IMR-90 (cell line): ENCODE data around the gene SLC6A13.

Experiments used
- CEBPB ChIP-seq: IDR thresholded peaks from 2 replicates; pipeline ENCODE4 v1.6.1; 2012; ENCODE audit warnings: low read depth, low read length, improper control_type of control experiment
- CHD1 ChIP-seq: IDR thresholded peaks from 2 replicates; pipeline ENCODE4 v1.6.1; 2012; ENCODE audit warnings: low read depth, low read length, improper control_type of control experiment
- MAZ ChIP-seq: IDR thresholded peaks from 2 replicates; pipeline ENCODE4 v1.6.1; 2012; ENCODE audit warnings: low read depth, mild to moderate bottlenecking, low read length, improper control_type of control experiment, moderate library complexity, borderline replicate concordance
- NFE2L2 ChIP-seq: fragments of 150-350 bp; IDR thresholded peaks from 2 replicates; pipeline ENCODE4 v1.6.1; 2016; ENCODE audit warnings: low read depth, mild to moderate bottlenecking, low read length
- POLR2A ChIP-seq: IDR thresholded peaks from 2 replicates; pipeline ENCODE4 v1.6.1; 2012; ENCODE audit warnings: mild to moderate bottlenecking, low read depth, low read length
- RAD21 ChIP-seq: IDR thresholded peaks from 2 replicates; pipeline ENCODE4 v1.6.1; 2012; ENCODE audit warnings: low read length, improper control_type of control experiment
- RCOR1 ChIP-seq: IDR thresholded peaks from 2 replicates; pipeline ENCODE4 v1.6.1; 2012; ENCODE audit warnings: mild to moderate bottlenecking, low read length, improper control_type of control experiment; ENCODE audit not compliant: insufficient replicate concordance
- RFX5 ChIP-seq: IDR thresholded peaks from 2 replicates; pipeline ENCODE4 v1.8.0; 2012; ENCODE audit warnings: low read depth, mild to moderate bottlenecking, low read length, moderate library complexity
- SMC3 ChIP-seq: fragments of 150-350 bp; IDR thresholded peaks from 2 replicates; pipeline ENCODE4 v1.6.1; 2016; ENCODE audit warnings: low read depth, mild to moderate bottlenecking, antibody characterized with exemption, low read length, moderate library complexity
- USF2 ChIP-seq: fragments of 150-350 bp; IDR thresholded peaks from 2 replicates; pipeline ENCODE4 v1.6.1; 2017; ENCODE audit warnings: mild to moderate bottlenecking, antibody characterized with exemption, low read length, low read depth
- TF ChIP-seq, protein P1 (sequence below): conservative IDR thresholded peaks from 2 replicates; pipeline ENCODE4 v1.5.1; 2012; ENCODE audit warnings: mild to moderate bottlenecking, low read depth, low read length, improper control_type of control experiment

DNA sequence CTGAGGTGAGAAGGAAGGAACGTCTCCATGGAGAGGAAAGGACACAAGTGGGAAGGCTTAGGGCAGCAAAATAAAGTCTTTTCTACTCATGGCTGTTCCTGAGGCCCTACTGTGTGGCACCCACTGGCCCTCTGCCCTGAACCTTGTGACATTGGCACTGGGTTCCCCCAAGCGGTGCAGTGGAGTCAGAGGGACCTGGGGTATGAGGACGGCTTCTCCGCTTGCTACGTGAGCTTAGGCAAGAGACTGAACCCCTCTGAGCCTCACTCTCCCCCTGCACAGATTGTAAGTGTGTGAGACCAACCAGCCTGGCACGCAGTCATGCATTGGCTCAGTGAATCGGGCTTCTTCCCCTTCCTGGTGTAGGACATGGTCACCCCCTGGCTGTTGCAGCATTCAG, 68.4 kb downstream of the SLC6A13 start:
- TF ChIP-seq RCOR1 = no peak
- TF ChIP-seq, protein P1, sequence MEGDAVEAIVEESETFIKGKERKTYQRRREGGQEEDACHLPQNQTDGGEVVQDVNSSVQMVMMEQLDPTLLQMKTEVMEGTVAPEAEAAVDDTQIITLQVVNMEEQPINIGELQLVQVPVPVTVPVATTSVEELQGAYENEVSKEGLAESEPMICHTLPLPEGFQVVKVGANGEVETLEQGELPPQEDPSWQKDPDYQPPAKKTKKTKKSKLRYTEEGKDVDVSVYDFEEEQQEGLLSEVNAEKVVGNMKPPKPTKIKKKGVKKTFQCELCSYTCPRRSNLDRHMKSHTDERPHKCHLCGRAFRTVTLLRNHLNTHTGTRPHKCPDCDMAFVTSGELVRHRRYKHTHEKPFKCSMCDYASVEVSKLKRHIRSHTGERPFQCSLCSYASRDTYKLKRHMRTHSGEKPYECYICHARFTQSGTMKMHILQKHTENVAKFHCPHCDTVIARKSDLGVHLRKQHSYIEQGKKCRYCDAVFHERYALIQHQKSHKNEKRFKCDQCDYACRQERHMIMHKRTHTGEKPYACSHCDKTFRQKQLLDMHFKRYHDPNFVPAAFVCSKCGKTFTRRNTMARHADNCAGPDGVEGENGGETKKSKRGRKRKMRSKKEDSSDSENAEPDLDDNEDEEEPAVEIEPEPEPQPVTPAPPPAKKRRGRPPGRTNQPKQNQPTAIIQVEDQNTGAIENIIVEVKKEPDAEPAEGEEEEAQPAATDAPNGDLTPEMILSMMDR = no peak
- TF ChIP-seq NFE2L2 = no peak
- no peak for TF ChIP-seq CEBPB
- no peak for TF ChIP-seq SMC3
- TF ChIP-seq POLR2A = no peak
- TF ChIP-seq USF2 = no peak
- no peak for TF ChIP-seq RFX5
- no peak for TF ChIP-seq RAD21
- TF ChIP-seq MAZ = no peak
- no peak for TF ChIP-seq CHD1
